NCI-H1930 (cell line): ENCODE results near the gene EGR4.

Experiments used
- DNase-seq, 2 experiments: peaks; one replicate each; lab custom pipeline; 2025; lab: John Stamatoyannopoulos, UW

Gene EGR4

GRCh38 chr2:73249636-73250035, 43.7 kb downstream of the EGR4 start:
- DNase-seq: no peak

DNA sequence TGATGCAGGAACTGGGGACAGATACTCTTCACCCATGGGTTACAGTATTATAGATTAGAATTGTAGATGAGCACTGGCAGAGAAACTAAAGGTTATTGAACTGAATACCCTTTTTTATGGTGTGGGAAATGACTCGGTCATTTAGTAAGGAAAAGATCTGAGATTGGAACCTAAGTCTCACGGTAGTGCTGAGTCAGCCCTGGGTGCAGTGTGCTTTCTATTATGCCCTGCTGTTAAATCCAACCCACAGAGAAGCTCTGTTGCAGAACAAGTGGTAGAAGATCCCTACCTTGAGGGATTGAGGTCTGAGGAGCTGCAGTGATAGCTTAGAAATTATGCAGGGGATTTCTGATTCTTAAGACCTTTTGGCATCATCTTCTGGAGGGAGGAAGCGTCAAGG, 46.5 kb downstream of the EGR4 start:
- DNase-seq: no peak

GRCh38 chr2:73244580-73244979, 48.8 kb downstream of the EGR4 start:
- no peak for DNase-seq

- DNase-seq: no peak
These were observed 49.3 kb downstream of the EGR4 start for GRCh38 chr2:73243884-73244570.
